Prostate gland (tissue), 2 donors: ENCODE results near the gene OAS2.

Experiments used
- CTCF ChIP-seq, 4 experiments: fragments of 200-600 bp in 2 of 4; fragments of 450-650 bp in 2 of 4; sonication (generic) in 2 of 4; IDR thresholded peaks; 1 replicate in 3 of 4; 2 replicates in 1 of 4; pipeline ENCODE4 v1.5.1; 2016 to 2019; ENCODE audit warnings: antibody characterized with exemption in 4 of 4, mild to moderate bottlenecking in 2 of 4, moderate library complexity in 2 of 4
- POLR2A ChIP-seq: fragments of 450-650 bp; IDR thresholded peaks from one replicate; pipeline ENCODE4 v1.6.1; 2016; ENCODE audit warnings: antibody characterized with exemption, mild to moderate bottlenecking

GRCh38 chr12:113000433-113000832 is 22.1 kb downstream of the OAS2 start:
- TF ChIP-seq CTCF (IDR thresholded peaks at IDR 0.05) = no peak
- TF ChIP-seq POLR2A = no peak
